Measurements from ENCODE around the gene PPP2R2B.

The PPP2R2B gene

DNA sequence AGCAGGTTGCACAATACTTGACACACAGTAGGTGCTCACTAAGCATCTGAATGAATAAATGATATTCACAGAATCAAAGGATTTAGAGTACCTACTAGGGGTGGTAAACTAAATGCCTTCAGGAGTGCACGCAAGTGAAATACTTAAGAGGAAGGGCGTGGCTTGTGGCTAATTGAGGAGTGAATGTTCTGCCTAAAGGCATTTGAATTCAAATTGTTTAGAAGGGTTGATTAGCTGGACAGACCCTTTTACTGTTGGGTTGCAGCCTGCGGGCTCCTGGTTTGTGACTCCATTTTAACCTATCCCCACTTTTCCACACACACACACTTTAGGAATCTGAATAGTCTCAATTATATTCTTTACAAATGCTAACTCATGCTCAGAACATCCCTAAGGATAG is 63.1 kb downstream of the PPP2R2B start:
- TF ChIP-seq BACH2 (CRISPR knock-in tag; IDR thresholded peaks at IDR 0.05; ENCODE audit: borderline replicate concordance) (no peak), POU6F1 (CRISPR knock-in tag; IDR thresholded peaks at IDR 0.05; ENCODE audit: borderline replicate concordance, low read depth) (no peak), RARB (CRISPR knock-in tag; IDR thresholded peaks at IDR 0.05) (no peak), SNAI2 (CRISPR knock-in tag; IDR thresholded peaks at IDR 0.05) (no peak)
- no peak for ATAC-seq

- no peak for TF ChIP-seq BACH2 (CRISPR knock-in tag; IDR thresholded peaks at IDR 0.05; ENCODE audit: borderline replicate concordance)
- TF ChIP-seq SNAI2 (CRISPR knock-in tag; IDR thresholded peaks at IDR 0.05): no peak
- no peak for TF ChIP-seq ARNTL (CRISPR knock-in tag; IDR thresholded peaks at IDR 0.05; ENCODE audit: borderline replicate concordance, low read depth)
- no peak for TF ChIP-seq ZNF565 (CRISPR knock-in tag; conservative IDR thresholded peaks at IDR 0.05; ENCODE audit: low read depth)
- ATAC-seq: no peak
Observed at GRCh38 chr5:146813346-146814157, 65.0 kb downstream of the PPP2R2B start.

- no peak for TF ChIP-seq PPARA (CRISPR knock-in tag; IDR thresholded peaks at IDR 0.05; ENCODE audit: borderline replicate concordance)
- TF ChIP-seq ISL1 (CRISPR knock-in tag; IDR thresholded peaks at IDR 0.05): no peak
- TF ChIP-seq OSR1 (CRISPR knock-in tag; IDR thresholded peaks at IDR 0.05): no peak
- TF ChIP-seq CSRNP3 (CRISPR knock-in tag; IDR thresholded peaks at IDR 0.05): no peak
- TF ChIP-seq ZNF70 (CRISPR knock-in tag; IDR thresholded peaks at IDR 0.05): no peak
- no peak for TF ChIP-seq GLIS3 (CRISPR knock-in tag; IDR thresholded peaks at IDR 0.05)
- no peak for TF ChIP-seq ZFP3 (CRISPR knock-in tag; IDR thresholded peaks at IDR 0.05)
- no peak for TF ChIP-seq ZNF565 (CRISPR knock-in tag; conservative IDR thresholded peaks at IDR 0.05; ENCODE audit: low read depth)
- no peak for TF ChIP-seq ARNTL (CRISPR knock-in tag; IDR thresholded peaks at IDR 0.05; ENCODE audit: borderline replicate concordance, low read depth)
- ATAC-seq: no peak
Observed at GRCh38 chr5:146805081-146805480, 73.5 kb downstream of the PPP2R2B start.

DNA sequence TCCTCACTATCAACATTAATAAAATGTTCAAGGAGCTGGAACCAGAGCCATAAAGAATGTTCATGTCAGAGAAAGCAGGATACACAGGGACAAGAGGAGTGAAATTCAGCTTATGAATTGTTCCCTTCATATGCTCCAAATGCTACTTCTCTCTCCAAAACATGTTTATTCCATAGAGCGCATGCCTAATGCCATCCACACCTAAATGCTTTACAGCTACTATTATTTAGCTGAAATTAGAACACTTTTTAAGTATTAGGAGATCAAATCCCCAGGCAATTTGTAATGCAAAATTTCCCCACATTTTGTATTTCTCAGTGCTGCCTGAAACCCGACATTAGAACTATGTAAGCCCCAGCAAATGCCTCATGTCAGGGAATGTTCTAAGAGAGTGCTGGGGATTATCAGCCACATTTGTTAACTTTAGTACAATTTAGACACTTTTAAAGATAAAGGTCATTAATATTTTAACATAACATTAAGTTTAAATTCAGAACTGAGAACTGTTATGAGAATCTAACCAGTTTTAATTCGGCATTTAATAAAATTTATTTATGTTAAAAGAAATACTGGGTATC is 75.5 kb downstream of the PPP2R2B start:
- ATAC-seq: no peak
- TF ChIP-seq SNAI2 (CRISPR knock-in tag; IDR thresholded peaks at IDR 0.05) (no peak), BACH2 (CRISPR knock-in tag; IDR thresholded peaks at IDR 0.05; ENCODE audit: borderline replicate concordance) (no peak), ZC3H10 (CRISPR knock-in tag; IDR thresholded peaks at IDR 0.05) (no peak), ZNF70 (CRISPR knock-in tag; IDR thresholded peaks at IDR 0.05) (no peak), RARB (CRISPR knock-in tag; IDR thresholded peaks at IDR 0.05) (no peak), ZNF8 (CRISPR knock-in tag; IDR thresholded peaks at IDR 0.05) (no peak), TOX (CRISPR knock-in tag; IDR thresholded peaks at IDR 0.05; ENCODE audit: borderline replicate concordance) (no peak), POU6F1 (CRISPR knock-in tag; IDR thresholded peaks at IDR 0.05; ENCODE audit: borderline replicate concordance, low read depth) (no peak), CSRNP3 (CRISPR knock-in tag; IDR thresholded peaks at IDR 0.05) (no peak), PATZ1 (CRISPR knock-in tag; IDR thresholded peaks at IDR 0.05; ENCODE audit: borderline replicate concordance) (no peak), OSR1 (CRISPR knock-in tag; IDR thresholded peaks at IDR 0.05) (no peak), TSHZ2 (CRISPR knock-in tag; IDR thresholded peaks at IDR 0.05) (no peak), ISL1 (CRISPR knock-in tag; IDR thresholded peaks at IDR 0.05) (no peak; the same call in 1 of the 2 replicates), GLIS3 (CRISPR knock-in tag; IDR thresholded peaks at IDR 0.05) (no peak), PPARA (CRISPR knock-in tag; IDR thresholded peaks at IDR 0.05; ENCODE audit: borderline replicate concordance) (no peak), ESRRG (CRISPR knock-in tag; IDR thresholded peaks at IDR 0.05) (no peak), ZFP3 (CRISPR knock-in tag; IDR thresholded peaks at IDR 0.05) (no peak), CSDC2 (CRISPR knock-in tag; IDR thresholded peaks at IDR 0.05) (no peak)
- TF ChIP-seq, protein P1, sequence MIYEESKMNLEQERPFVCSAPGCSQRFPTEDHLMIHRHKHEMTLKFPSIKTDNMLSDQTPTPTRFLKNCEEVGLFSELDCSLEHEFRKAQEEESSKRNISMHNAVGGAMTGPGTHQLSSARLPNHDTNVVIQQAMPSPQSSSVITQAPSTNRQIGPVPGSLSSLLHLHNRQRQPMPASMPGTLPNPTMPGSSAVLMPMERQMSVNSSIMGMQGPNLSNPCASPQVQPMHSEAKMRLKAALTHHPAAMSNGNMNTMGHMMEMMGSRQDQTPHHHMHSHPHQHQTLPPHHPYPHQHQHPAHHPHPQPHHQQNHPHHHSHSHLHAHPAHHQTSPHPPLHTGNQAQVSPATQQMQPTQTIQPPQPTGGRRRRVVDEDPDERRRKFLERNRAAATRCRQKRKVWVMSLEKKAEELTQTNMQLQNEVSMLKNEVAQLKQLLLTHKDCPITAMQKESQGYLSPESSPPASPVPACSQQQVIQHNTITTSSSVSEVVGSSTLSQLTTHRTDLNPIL (CRISPR knock-in tag; IDR thresholded peaks at IDR 0.05; ENCODE audit: low read depth): no peak

Measured in SK-N-SH treated with all-trans-retinoic acid at 6 μM for 48 hours (cell line).